ENCODE data around the gene ZNF345.

The ZNF345 gene
- 0.20 to 3.2 (median 1.4) reads per million in 18 experiments for total RNA-seq

GRCh38 chr19:36850559-36851442, at the start of gene ZNF345:
Gene ZNF345 (plus strand): TSS chr19:36850876. CDS start chr19:36876831, 25,955 bp downstream.
- peak; percentile 92 to 93 for DNase-seq

- DNase-seq, result no peak
Observed at GRCh38 chr19:36805364-36805763, 45.3 kb upstream of the ZNF345 start.

- no peak for DNase-seq
Observed at GRCh38 chr19:36807029-36807428, 43.6 kb upstream of the ZNF345 start.

GRCh38 chr19:36819130-36819630, 31.5 kb upstream of the ZNF345 start:
- no peak for DNase-seq

- DNase-seq, result no peak
Observed at GRCh38 chr19:36821758-36822157, 28.9 kb upstream of the ZNF345 start.

GRCh38 chr19:36833430-36833829, 17.2 kb upstream of the ZNF345 start:
- no peak for DNase-seq

GRCh38 chr19:36837176-36837905, 13.3 kb upstream of the ZNF345 start:
- DNase-seq, result no peak

- peak; percentile 87 for DNase-seq
Observed at GRCh38 chr19:36837906-36838783, 12.5 kb upstream of the ZNF345 start, which contains the start of gene ZNF790. Gene ZNF790 (minus strand): TSS chr19:36838387. CDS start chr19:36825619, 12,768 bp downstream.

GRCh38 chr19:36838784-36839324, 11.8 kb upstream of the ZNF345 start:
- DNase-seq, result no peak

GRCh38 chr19:36847968-36848367, 2.7 kb upstream of the ZNF345 start:
- DNase-seq, result no peak

GRCh38 chr19:36849701-36850558, 746 bp upstream of the ZNF345 start:
- peak; percentile 92 to 93 for DNase-seq

- no peak for DNase-seq
Observed at GRCh38 chr19:36851898-36852297, 1.2 kb downstream of the ZNF345 start.

- no peak for DNase-seq
Observed at GRCh38 chr19:36876993-36877938, 26.6 kb downstream of the ZNF345 start.

- no peak for DNase-seq
Observed at GRCh38 chr19:36891768-36892357, 41.2 kb downstream of the ZNF345 start.

GRCh38 chr19:36894849-36895383, 44.2 kb downstream of the ZNF345 start:
- no peak for DNase-seq

- no peak for DNase-seq
Observed at GRCh38 chr19:36898422-36898821, 47.7 kb downstream of the ZNF345 start.

GRCh38 chr19:36915992-36916830, 65.5 kb downstream of the ZNF345 start, which contains the start of the genes ZNF568 and ZNF829:
Gene ZNF568 (plus strand): TSS chr19:36916332. CDS start chr19:36922771, 6,439 bp downstream.
Gene ZNF829 (minus strand): TSS chr19:36916291. CDS start chr19:36915167, 1,124 bp downstream.
- DNase-seq, result peak; percentile 80 to 91

- DNase-seq, result no peak
Observed at GRCh38 chr19:36916991-36917390, 66.3 kb downstream of the ZNF345 start.
